Naive thymus-derived CD4-positive, alpha-beta T cell (primary cell): Measurements from ENCODE around the gene GFM1. TPM values are rescaled to one million over a fixed set of nuclear protein-coding genes. Genes with fewer than 3 reads are reported as not detected.
A peak's percentile ranks its signal among the peaks of the same experiment; 100 is the strongest.
"Not testable (repeated sequence)": the region's sequence is repeated elsewhere in the genome, so short reads cannot be mapped to it uniquely, and the experiment has no call there.

ENCODE experiments used
- ATAC-seq: fragments of 150-1000 bp; cut with Tn5 transposase; 2 replicates; pipeline ENCODE4 v1.10.0; 2021; ENCODE audit warnings: mild to moderate bottlenecking, moderate library complexity
- CTCF ChIA-PET: fragments of 350-600 bp; sonication (Branson Sonifier 250); formaldehyde crosslinking; loops from one replicate; lab custom pipeline; 2021; ENCODE audit warnings: antibody characterized with exemption; lab: Charles Lee
- POLR2A ChIA-PET: fragments of 350-600 bp; sonication (Branson Sonifier 250); formaldehyde crosslinking; loops from one replicate; lab custom pipeline; 2021; ENCODE audit warnings: antibody characterized with exemption, inconsistent platforms; lab: Charles Lee
- DNase-seq, 9 donors: peaks; one replicate each; pipeline versions ENCODE4 v3.0.0 to v3.0.0-alpha.2; 2020 to 2022; ENCODE audit warnings: mixed read lengths in 1 of 9
- H3K27ac ChIP-seq: one replicate; pipeline ENCODE4 v1.7.0; 2013; ENCODE audit warnings: mild to moderate bottlenecking, low read depth, low read length, moderate library complexity
- H3K27me3 ChIP-seq, 2 donors: one replicate each; pipeline ENCODE4 v1.7.0; 2013; ENCODE audit warnings: low read length in 2 of 2, mild to moderate bottlenecking in 2 of 2, moderate library complexity in 2 of 2; ENCODE audit not compliant: control insufficient read depth in 2 of 2, insufficient read depth in 2 of 2
- H3K36me3 ChIP-seq, 3 experiments: 1 replicate in 2 of 3; 2 replicates in 1 of 3; pipeline ENCODE4 v1.7.0; 2013; ENCODE audit warnings: low read length in 3 of 3, mild to moderate bottlenecking in 3 of 3, moderate library complexity in 1 of 3; ENCODE audit not compliant: insufficient read depth in 3 of 3, control insufficient read depth in 2 of 3
- H3K4me1 ChIP-seq, 2 donors: one replicate each; pipeline ENCODE4 v1.7.0; 2013; ENCODE audit warnings: low read length in 2 of 2, mild to moderate bottlenecking in 2 of 2, moderate library complexity in 1 of 2; ENCODE audit not compliant: control insufficient read depth in 2 of 2, insufficient read depth in 2 of 2
- H3K4me3 ChIP-seq: 2 replicates; pipeline ENCODE4 v1.7.0; 2013; ENCODE audit warnings: mild to moderate bottlenecking, low read length
- H3K9me3 ChIP-seq, 3 experiments: 1 replicate in 2 of 3; 2 replicates in 1 of 3; pipeline ENCODE4 v1.7.0; 2013; ENCODE audit warnings: low read length in 3 of 3; ENCODE audit not compliant: control insufficient read depth in 2 of 3
- H3K27ac Mint-ChIP-seq, 9 donors: one replicate each; pipeline ENCODE4 v1.8.0; 2020 to 2022; ENCODE audit warnings: mixed read lengths in 9 of 9, mild to moderate bottlenecking in 8 of 9, moderate library complexity in 5 of 9, inconsistent platforms in 2 of 9
- H3K27me3 Mint-ChIP-seq, 5 donors: one replicate each; pipeline ENCODE4 v1.8.0; 2021 to 2022; ENCODE audit warnings: mixed read lengths in 5 of 5, mild to moderate bottlenecking in 1 of 5
- H3K36me3 Mint-ChIP-seq, 5 donors: one replicate each; pipeline ENCODE4 v1.8.0; 2020 to 2022; ENCODE audit warnings: mixed read lengths in 5 of 5, mild to moderate bottlenecking in 3 of 5, inconsistent platforms in 1 of 5
- H3K4me1 Mint-ChIP-seq, 7 donors: one replicate each; pipeline ENCODE4 v1.8.0; 2020 to 2022; ENCODE audit warnings: mixed read lengths in 7 of 7, mild to moderate bottlenecking in 3 of 7, inconsistent platforms in 1 of 7
- H3K4me3 Mint-ChIP-seq, 10 donors: one replicate each; pipeline ENCODE4 v1.8.0; 2020 to 2022; ENCODE audit warnings: mild to moderate bottlenecking in 10 of 10, mixed read lengths in 10 of 10, moderate library complexity in 6 of 10, inconsistent platforms in 2 of 10
- H3K9me3 Mint-ChIP-seq, 11 donors: one replicate each; pipeline ENCODE4 v1.8.0; 2020 to 2022; ENCODE audit warnings: mixed read lengths in 11 of 11, mild to moderate bottlenecking in 4 of 11, inconsistent platforms in 1 of 11, moderate library complexity in 1 of 11
- intact Hi-C, 2 donors: fragments of 100-400 bp; cut with micrococcal nuclease; formaldehyde crosslinking; loops; one replicate each; pipeline ENCODE4 v1.15.1; 2023
- polyA plus RNA-seq, 2 donors: library from polyadenylated mRNA; unstranded; fragments of 300-500 nt; fragmentation: Illumina TruSeq; gene quantifications; one replicate each; pipeline ENCODE4 v1.2.3, GENCODE V29; 2021
- total RNA-seq, 6 experiments: library from RNA in 5 of 6; stranded (reverse) in 5 of 6; gene quantifications; 1 replicate in 5 of 6; 2 replicates in 1 of 6; pipeline ENCODE4 v1.2.3 and lab custom pipeline; 2021 to 2026

GFM1 gene
- total and polyA plus RNA-seq, 7 experiments from 2014 or later, result 32.9 to 43.4 (median 41.1) TPM

DNA sequence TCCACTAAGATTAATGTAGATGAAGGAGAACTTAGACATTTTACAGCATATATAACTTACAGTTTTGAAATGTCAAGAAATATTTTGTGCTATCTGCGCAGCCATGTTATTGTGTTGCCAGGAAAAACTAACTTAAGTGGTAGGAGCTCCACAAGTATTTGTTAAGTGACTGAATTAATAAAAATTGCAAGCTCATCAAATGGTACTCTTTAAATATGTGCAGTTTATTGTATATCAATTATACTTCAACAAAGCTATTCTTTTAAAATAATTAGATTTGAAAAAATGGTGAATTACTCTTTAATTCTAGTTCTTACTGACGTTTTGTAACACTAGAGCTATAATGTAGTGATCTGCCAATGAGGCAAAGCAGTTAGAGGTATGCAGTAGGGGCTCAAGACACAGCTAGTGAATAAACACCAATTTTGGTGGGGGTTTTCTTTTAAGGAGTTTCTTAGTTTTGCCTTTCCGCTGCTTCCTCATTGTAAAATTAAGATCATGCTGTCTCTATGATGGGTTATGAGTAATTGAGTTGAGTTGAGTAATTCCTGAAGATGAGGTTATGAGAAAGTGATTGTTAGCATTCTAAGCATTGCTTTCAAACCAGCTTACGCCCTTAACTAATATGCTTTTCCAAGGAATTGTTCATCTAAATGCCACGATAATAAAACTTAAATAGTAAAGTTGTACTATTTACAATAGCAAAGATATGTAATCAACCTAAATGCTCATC lies 39.1 kb downstream of the GFM1 start:
- peaks cover 0 to 2% (median 0%) of the 10 kb centered on the region in 7 donors for H3K4me1 Mint-ChIP-seq
- intact Hi-C loops, result no loop called here
- Histone ChIP-seq H3K27me3 (no peaks in the 10 kb centered on the region), H3K4me1 (no peaks in the 10 kb centered on the region), H3K27ac (no peak overlapping the region), H3K9me3 (no peaks in the 10 kb centered on the region), H3K36me3 (peaks cover 4 to 22% (median 5%) of the 10 kb centered on the region in 3 experiments), H3K4me3 (no peak overlapping the region)
- ChIA-PET POLR2A (interaction anchor here (0.6 to 1.1 kb wide), 2 partner anchors 23 to 38 kb away, joined by 3 read pairs; no protein-coding TSS in a partner anchor), CTCF (interaction anchor here (0.7 to 0.9 kb wide), 2 partner anchors 11 to 106 kb away, joined by 3 read pairs; partner anchors contain the start of gene LXN)
- H3K4me3 Mint-ChIP-seq, result no peak overlapping the region
- ATAC-seq (no peak), DNase-seq (no peak)
- H3K27me3 Mint-ChIP-seq, result no peaks in the 10 kb centered on the region
- H3K36me3 Mint-ChIP-seq, result peaks cover under 1 to 29% (median 13%) of the 10 kb centered on the region in 5 donors
- H3K9me3 Mint-ChIP-seq, result no peaks in the 10 kb centered on the region
- no peak overlapping the region for H3K27ac Mint-ChIP-seq

- no peak overlapping the region for H3K27ac ChIP-seq
- peaks cover 4 to 17% (median 5%) of the 10 kb centered on the region in 3 experiments for H3K36me3 ChIP-seq
- H3K27me3 ChIP-seq, result no peaks in the 10 kb centered on the region
- H3K9me3 ChIP-seq, result no peaks in the 10 kb centered on the region
- Mint-ChIP-seq H3K4me3 (no peak overlapping the region), H3K27me3 (no peaks in the 10 kb centered on the region), H3K27ac (no peak overlapping the region), H3K9me3 (no peaks in the 10 kb centered on the region), H3K36me3 (peaks cover 0 to 37% (median 22%) of the 10 kb centered on the region in 5 donors), H3K4me1 (peaks cover 0 to 3% (median 0%) of the 10 kb centered on the region in 7 donors)
- ChIA-PET POLR2A (no interaction called here), CTCF (no interaction called here)
- intact Hi-C loops, result no loop called here
- ATAC-seq (no peak), DNase-seq (no peak)
- H3K4me1 ChIP-seq, result no peaks in the 10 kb centered on the region
- H3K4me3 ChIP-seq, result no peak overlapping the region
Measured at GRCh38 chr3:158685159-158685558, 40.8 kb downstream of the GFM1 start.

- H3K4me1 ChIP-seq, H3K27me3 Mint-ChIP-seq, intact Hi-C loops, H3K27me3 ChIP-seq, H3K4me1 Mint-ChIP-seq, H3K4me3 ChIP-seq, H3K9me3 ChIP-seq, H3K9me3 Mint-ChIP-seq, CTCF ChIA-PET, H3K4me3 Mint-ChIP-seq, POLR2A ChIA-PET, H3K27ac ChIP-seq, ATAC-seq, DNase-seq: not testable (repeated sequence)
- Mint-ChIP-seq H3K27ac (peak overlapping the region in 1 of 9 donors; percentile 12), H3K36me3 (peaks cover 8 to 65% (median 50%) of the 10 kb centered on the region in 5 donors)
- peaks cover 0 to 26% (median 14%) of the 10 kb centered on the region in 3 experiments for H3K36me3 ChIP-seq
Measured at GRCh38 chr3:158693866-158694456, 49.6 kb downstream of the GFM1 start.

GRCh38 chr3:158696618-158697017 lies 52.3 kb downstream of the GFM1 start:
- ATAC-seq (no peak), DNase-seq (no peak)
- Mint-ChIP-seq H3K4me3 (no peak overlapping the region), H3K9me3 (peaks cover 0 to 3% (median 0%) of the 10 kb centered on the region in 11 donors), H3K4me1 (peaks cover 0 to 9% (median 2%) of the 10 kb centered on the region in 7 donors), H3K36me3 (peaks cover 8 to 52% (median 33%) of the 10 kb centered on the region in 5 donors), H3K27ac (no peak overlapping the region), H3K27me3 (no peaks in the 10 kb centered on the region)
- CTCF ChIA-PET, result interaction anchor here (0.5 kb wide), 1 partner anchor 26 kb away, joined by 3 read pairs; no protein-coding TSS in a partner anchor
- POLR2A ChIA-PET, result no interaction called here
- no peaks in the 10 kb centered on the region for H3K4me1 ChIP-seq
- peaks cover 0 to 16% (median 7%) of the 10 kb centered on the region in 3 experiments for H3K36me3 ChIP-seq
- no peak overlapping the region for H3K27ac ChIP-seq
- no peaks in the 10 kb centered on the region for H3K27me3 ChIP-seq
- H3K4me3 ChIP-seq, result no peak overlapping the region
- intact Hi-C loops, result no loop called here
- no peaks in the 10 kb centered on the region for H3K9me3 ChIP-seq

DNA sequence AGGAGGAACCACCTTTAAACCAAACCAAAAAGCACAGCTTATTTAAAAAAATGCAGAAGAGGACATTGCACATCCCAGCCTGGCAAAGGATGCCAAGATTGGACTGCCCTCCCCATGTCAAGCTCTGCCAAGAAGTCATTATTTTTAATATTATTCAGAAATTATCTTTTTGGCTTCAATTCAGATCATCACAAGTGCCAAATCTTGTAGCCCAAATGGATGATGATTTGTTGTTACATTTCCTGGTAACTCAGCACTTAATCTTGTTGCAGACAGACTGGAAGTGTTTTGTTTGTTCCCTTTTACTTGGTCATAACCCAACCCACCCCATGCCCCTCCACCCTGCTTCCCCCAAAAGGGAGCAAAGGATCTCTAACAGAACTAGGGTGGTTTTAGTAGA lies 56.2 kb downstream of the GFM1 start:
- Mint-ChIP-seq H3K36me3 (peaks cover 0 to 47% (median 19%) of the 10 kb centered on the region in 5 donors), H3K4me1 (peaks cover 7 to 22% (median 12%) of the 10 kb centered on the region in 7 donors), H3K27me3 (no peaks in the 10 kb centered on the region), H3K9me3 (no peaks in the 10 kb centered on the region), H3K4me3 (no peak overlapping the region), H3K27ac (no peak overlapping the region)
- DNase-seq (no peak), ATAC-seq (no peak)
- no peak overlapping the region for H3K4me3 ChIP-seq
- H3K27me3 ChIP-seq, result no peaks in the 10 kb centered on the region
- no peaks in the 10 kb centered on the region for H3K9me3 ChIP-seq
- no peak overlapping the region for H3K27ac ChIP-seq
- no peaks in the 10 kb centered on the region for H3K4me1 ChIP-seq
- CTCF ChIA-PET, result interaction anchor here (0.7 kb wide), 1 partner anchor 26 kb away, joined by 3 read pairs; no protein-coding TSS in a partner anchor
- POLR2A ChIA-PET, result no interaction called here
- peaks cover 0 to 13% (median 0%) of the 10 kb centered on the region in 3 experiments for H3K36me3 ChIP-seq
- intact Hi-C loops, result no loop called here

DNA sequence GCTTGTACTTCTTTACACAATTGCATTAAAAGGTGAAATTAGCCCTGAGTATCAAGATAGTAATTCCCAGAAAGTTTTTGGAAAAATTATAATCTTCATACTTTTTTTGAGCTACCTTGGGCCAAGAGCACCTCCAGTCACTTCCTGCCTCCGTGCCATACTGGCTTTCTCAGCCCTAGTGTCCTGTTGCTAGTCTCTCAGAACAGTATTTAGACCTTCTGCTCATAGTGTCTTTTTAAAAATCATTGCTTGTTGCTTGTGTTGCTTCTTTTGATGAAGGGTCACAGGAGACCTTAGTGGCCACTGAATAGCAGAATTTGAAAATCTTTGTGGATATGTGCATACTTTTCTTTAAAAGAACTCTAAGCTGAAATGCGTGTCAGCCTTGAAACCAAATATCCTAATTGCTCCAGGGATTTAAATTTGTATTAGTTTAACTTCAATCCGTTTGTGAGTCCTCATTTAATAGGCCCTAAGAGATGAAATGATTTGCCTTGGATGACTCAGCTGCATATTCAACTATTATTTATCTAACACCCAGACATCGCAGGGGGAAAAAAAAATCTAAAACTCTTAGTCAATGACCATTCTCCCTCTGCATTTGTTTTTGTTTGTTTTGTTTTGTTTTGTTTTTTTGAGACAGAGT lies 57.2 kb downstream of the GFM1 start:
- Mint-ChIP-seq H3K4me3 (no peak overlapping the region), H3K27ac (peak overlapping the region in 2 of 9 donors; percentile 20 to 58), H3K9me3 (no peaks in the 10 kb centered on the region), H3K36me3 (peaks cover 5 to 50% (median 24%) of the 10 kb centered on the region in 5 donors), H3K27me3 (no peaks in the 10 kb centered on the region), H3K4me1 (peaks cover 7 to 25% (median 12%) of the 10 kb centered on the region in 7 donors)
- Histone ChIP-seq H3K4me3 (no peak overlapping the region), H3K27me3 (no peaks in the 10 kb centered on the region), H3K9me3 (no peaks in the 10 kb centered on the region), H3K4me1 (no peaks in the 10 kb centered on the region), H3K36me3 (peaks cover 0 to 14% (median 0%) of the 10 kb centered on the region in 3 experiments), H3K27ac (no peak overlapping the region)
- POLR2A ChIA-PET, result no interaction called here
- CTCF ChIA-PET, result interaction anchor here (0.7 to 1.0 kb wide), 2 partner anchors 26 to 27 kb away, joined by 3 read pairs; no protein-coding TSS in a partner anchor
- intact Hi-C loops, result no loop called here
- DNase-seq (no peak), ATAC-seq (no peak)
